ENCODE measurements around the gene KCNIP1. TPM values are rescaled to one million over a fixed set of nuclear protein-coding genes. Genes with fewer than 3 reads are reported as not detected.

The KCNIP1 gene
- total RNA-seq, 2 donors from 2014 or later: not detected

GRCh38 chr5:170554521-170555267 is 50.9 kb downstream of the KCNIP1 start:
- DNase-seq (no peak), ATAC-seq (no peak)
- H3K9me3 ChIP-seq (ENCODE audit: control insufficient read depth, low read length, poor library complexity, severe bottlenecking): no peaks in the 10 kb centered on the region
- Mint-ChIP-seq H3K4me1 (no peaks in the 10 kb centered on the region), H3K27ac (no peak overlapping the region), H3K27me3 (peaks cover 17% of the 10 kb centered on the region), H3K36me3 (ENCODE audit: low read depth) (no peaks in the 10 kb centered on the region), H3K4me3 (no peak overlapping the region)

GRCh38 chr5:170557314-170557713 is 53.5 kb downstream of the KCNIP1 start:
- H3K4me1 Mint-ChIP-seq: no peaks in the 10 kb centered on the region
- H3K27ac Mint-ChIP-seq: no peak overlapping the region
- H3K4me3 Mint-ChIP-seq: no peak overlapping the region
- H3K36me3 Mint-ChIP-seq (ENCODE audit: low read depth): peaks cover 2% of the 10 kb centered on the region
- H3K27me3 Mint-ChIP-seq: peaks cover 43% of the 10 kb centered on the region
- no peak for DNase-seq
- ATAC-seq: no peak
- no peaks in the 10 kb centered on the region for H3K9me3 ChIP-seq (ENCODE audit: control insufficient read depth, low read length, poor library complexity, severe bottlenecking)

GRCh38 chr5:170559296-170559695 is 55.5 kb downstream of the KCNIP1 start:
- H3K27ac Mint-ChIP-seq: no peak overlapping the region
- no peak for DNase-seq
- no peaks in the 10 kb centered on the region for H3K9me3 ChIP-seq (ENCODE audit: control insufficient read depth, low read length, poor library complexity, severe bottlenecking)
- no peaks in the 10 kb centered on the region for H3K4me1 Mint-ChIP-seq
- ATAC-seq: no peak
- peaks cover 2% of the 10 kb centered on the region for H3K36me3 Mint-ChIP-seq (ENCODE audit: low read depth)
- no peak overlapping the region for H3K4me3 Mint-ChIP-seq
- H3K27me3 Mint-ChIP-seq: peaks cover 52% of the 10 kb centered on the region

- ATAC-seq: no peak
- no peaks in the 10 kb centered on the region for H3K9me3 ChIP-seq (ENCODE audit: control insufficient read depth, low read length, poor library complexity, severe bottlenecking)
- H3K27me3 Mint-ChIP-seq: peaks cover 65% of the 10 kb centered on the region
- no peak overlapping the region for H3K27ac Mint-ChIP-seq
- DNase-seq: no peak
- H3K4me1 Mint-ChIP-seq: no peaks in the 10 kb centered on the region
- peaks cover 2% of the 10 kb centered on the region for H3K36me3 Mint-ChIP-seq (ENCODE audit: low read depth)
- H3K4me3 Mint-ChIP-seq: no peak overlapping the region
Measured at GRCh38 chr5:170560938-170561337, 57.1 kb downstream of the KCNIP1 start.

- no peak for ATAC-seq
- no peaks in the 10 kb centered on the region for H3K4me1 Mint-ChIP-seq
- H3K27me3 Mint-ChIP-seq: peaks cover 74% of the 10 kb centered on the region
- H3K36me3 Mint-ChIP-seq (ENCODE audit: low read depth): peaks cover 5% of the 10 kb centered on the region
- H3K9me3 ChIP-seq (ENCODE audit: control insufficient read depth, low read length, poor library complexity, severe bottlenecking): no peaks in the 10 kb centered on the region
- no peak overlapping the region for H3K4me3 Mint-ChIP-seq
- H3K27ac Mint-ChIP-seq: no peak overlapping the region
- DNase-seq: no peak
Measured at GRCh38 chr5:170562166-170562874, 58.5 kb downstream of the KCNIP1 start.

GRCh38 chr5:170562875-170563228 is 59.0 kb downstream of the KCNIP1 start:
- DNase-seq: no peak
- Mint-ChIP-seq H3K4me3 (no peak overlapping the region), H3K27ac (no peak overlapping the region)

GRCh38 chr5:170563824-170564567 is 60.2 kb downstream of the KCNIP1 start:
- no peaks in the 10 kb centered on the region for H3K9me3 ChIP-seq (ENCODE audit: control insufficient read depth, low read length, poor library complexity, severe bottlenecking)
- DNase-seq (no peak), ATAC-seq (no peak)
- H3K4me1 Mint-ChIP-seq: no peaks in the 10 kb centered on the region
- no peak overlapping the region for H3K4me3 Mint-ChIP-seq
- no peak overlapping the region for H3K27ac Mint-ChIP-seq
- H3K36me3 Mint-ChIP-seq (ENCODE audit: low read depth): peaks cover 5% of the 10 kb centered on the region
- peaks cover 67% of the 10 kb centered on the region for H3K27me3 Mint-ChIP-seq

More at GRCh38 chr5:170562875-170563228, 59.0 kb downstream of the KCNIP1 start:
- H3K36me3 Mint-ChIP-seq (ENCODE audit: low read depth): peaks cover 5% of the 10 kb centered on the region
- peaks cover 69% of the 10 kb centered on the region for H3K27me3 Mint-ChIP-seq
- no peaks in the 10 kb centered on the region for H3K9me3 ChIP-seq (ENCODE audit: control insufficient read depth, low read length, poor library complexity, severe bottlenecking)
- H3K4me1 Mint-ChIP-seq: no peaks in the 10 kb centered on the region
- ATAC-seq: no peak

- H3K27ac Mint-ChIP-seq: no peak overlapping the region
Measured at GRCh38 chr5:170565072-170565471, 61.3 kb downstream of the KCNIP1 start.

GRCh38 chr5:170569101-170569500 is 65.3 kb downstream of the KCNIP1 start:
- no peak overlapping the region for H3K4me3 Mint-ChIP-seq
- H3K9me3 ChIP-seq (ENCODE audit: control insufficient read depth, low read length, poor library complexity, severe bottlenecking): no peaks in the 10 kb centered on the region
- H3K27ac Mint-ChIP-seq: no peak overlapping the region
- peaks cover 3% of the 10 kb centered on the region for H3K36me3 Mint-ChIP-seq (ENCODE audit: low read depth)
- DNase-seq (no peak), ATAC-seq (no peak)
- peaks cover 14% of the 10 kb centered on the region for H3K4me1 Mint-ChIP-seq
- H3K27me3 Mint-ChIP-seq: peaks cover 67% of the 10 kb centered on the region

More at GRCh38 chr5:170565072-170565471, 61.3 kb downstream of the KCNIP1 start:
- no peaks in the 10 kb centered on the region for H3K9me3 ChIP-seq (ENCODE audit: control insufficient read depth, low read length, poor library complexity, severe bottlenecking)
- Mint-ChIP-seq H3K4me1 (no peaks in the 10 kb centered on the region), H3K4me3 (no peak overlapping the region), H3K27me3 (peaks cover 70% of the 10 kb centered on the region), H3K36me3 (ENCODE audit: low read depth) (peaks cover 5% of the 10 kb centered on the region)
- ATAC-seq (no peak), DNase-seq (no peak)

GRCh38 chr5:170570476-170570875 is 66.7 kb downstream of the KCNIP1 start:
- H3K27me3 Mint-ChIP-seq: peaks cover 62% of the 10 kb centered on the region
- H3K36me3 Mint-ChIP-seq (ENCODE audit: low read depth): peaks cover 3% of the 10 kb centered on the region
- H3K9me3 ChIP-seq (ENCODE audit: control insufficient read depth, low read length, poor library complexity, severe bottlenecking): no peaks in the 10 kb centered on the region
- no peak for ATAC-seq
- H3K27ac Mint-ChIP-seq: no peak overlapping the region
- no peak overlapping the region for H3K4me3 Mint-ChIP-seq
- peaks cover 14% of the 10 kb centered on the region for H3K4me1 Mint-ChIP-seq
- DNase-seq: no peak

GRCh38 chr5:170571281-170571731 is 67.5 kb downstream of the KCNIP1 start:
- DNase-seq (no peak), ATAC-seq (no peak)
- H3K4me1 Mint-ChIP-seq: peaks cover 14% of the 10 kb centered on the region
- peaks cover 58% of the 10 kb centered on the region for H3K27me3 Mint-ChIP-seq
- H3K36me3 Mint-ChIP-seq (ENCODE audit: low read depth): peaks cover 3% of the 10 kb centered on the region
- H3K4me3 Mint-ChIP-seq: no peak overlapping the region
- no peak overlapping the region for H3K27ac Mint-ChIP-seq
- H3K9me3 ChIP-seq (ENCODE audit: control insufficient read depth, low read length, poor library complexity, severe bottlenecking): peaks cover 3% of the 10 kb centered on the region

- no peak for ATAC-seq
- peaks cover 52% of the 10 kb centered on the region for H3K27me3 Mint-ChIP-seq
- DNase-seq: no peak
- no peak overlapping the region for H3K27ac Mint-ChIP-seq
- H3K4me3 Mint-ChIP-seq: no peak overlapping the region
- H3K9me3 ChIP-seq (ENCODE audit: control insufficient read depth, low read length, poor library complexity, severe bottlenecking): peaks cover 3% of the 10 kb centered on the region
- H3K36me3 Mint-ChIP-seq (ENCODE audit: low read depth): no peaks in the 10 kb centered on the region
- peaks cover 14% of the 10 kb centered on the region for H3K4me1 Mint-ChIP-seq
Measured at GRCh38 chr5:170571875-170572852, 68.3 kb downstream of the KCNIP1 start.

Measured in T-helper 17 cell (primary cell).